Smooth muscle cell (in vitro differentiated cells): ENCODE results near the gene FAM240A. TPM values are rescaled to one million over a fixed set of nuclear protein-coding genes. Genes with fewer than 3 reads are reported as not detected.

Source experiments
- DNase-seq: peaks from one replicate; lab custom pipeline; 2025; ENCODE audit not compliant: unreplicated experiment; lab: John Stamatoyannopoulos, UW
- H2AFZ ChIP-seq: fragments of 200-600 bp; sonication (generic); 2 replicates; pipeline ENCODE4 v1.6.0; 2016; ENCODE audit warnings: antibody characterized with exemption, low read depth, mild to moderate bottlenecking
- H3F3A ChIP-seq: fragments of 200-600 bp; sonication (generic); 2 replicates; pipeline ENCODE4 v1.6.0; 2017; ENCODE audit warnings: antibody characterized with exemption, low read depth
- H3K27ac ChIP-seq: fragments of 200-600 bp; sonication (generic); 2 replicates; pipeline ENCODE4 v1.5.1; 2016; ENCODE audit warnings: low read depth, mild to moderate bottlenecking
- H3K27me3 ChIP-seq: fragments of 200-600 bp; sonication (generic); 2 replicates; pipeline ENCODE4 v1.6.1; 2016; ENCODE audit warnings: low read depth, mild to moderate bottlenecking
- H3K36me3 ChIP-seq: fragments of 200-600 bp; sonication (generic); 2 replicates; pipeline ENCODE4 v1.5.1; 2016; ENCODE audit warnings: low read depth
- H3K4me1 ChIP-seq: fragments of 200-600 bp; sonication (generic); 2 replicates; pipeline ENCODE4 v1.5.1; 2016; ENCODE audit warnings: low read depth
- H3K4me2 ChIP-seq: fragments of 200-600 bp; sonication (generic); 2 replicates; pipeline ENCODE4 v1.6.0; 2016; ENCODE audit warnings: mild to moderate bottlenecking
- H3K4me3 ChIP-seq: fragments of 200-600 bp; sonication (generic); 2 replicates; pipeline ENCODE4 v1.5.1; 2016; ENCODE audit warnings: mild to moderate bottlenecking
- H3K79me2 ChIP-seq: fragments of 200-600 bp; sonication (generic); 2 replicates; pipeline ENCODE4 v1.6.0; 2016; ENCODE audit warnings: low read depth, mild to moderate bottlenecking
- H3K9ac ChIP-seq: fragments of 200-600 bp; sonication (generic); 2 replicates; pipeline ENCODE4 v1.6.0; 2016; ENCODE audit warnings: low read depth
- H3K9me3 ChIP-seq: fragments of 200-600 bp; sonication (generic); replicated peaks from 2 replicates; pipeline ENCODE4 v1.5.1; 2016; ENCODE audit warnings: low read depth
- H4K20me1 ChIP-seq: fragments of 200-600 bp; sonication (generic); 2 replicates; pipeline ENCODE4 v1.6.0; 2016; ENCODE audit warnings: low read depth
- CTCF ChIP-seq: fragments of 200-600 bp; sonication (generic); IDR thresholded peaks from 2 replicates; pipeline ENCODE4 v1.5.1; 2017; ENCODE audit warnings: borderline replicate concordance, mild to moderate bottlenecking, antibody characterized with exemption; ENCODE audit not compliant: insufficient read depth, poor library complexity, severe bottlenecking
- WGBS: methylation state at CpG from one replicate; pipeline ENCODE4 v1.1.7; 2016; ENCODE audit warnings: low lambda C conversion rate; 5-methylcytosine and 5-hydroxymethylcytosine counted together
- polyA plus RNA-seq: library from polyadenylated mRNA; unstranded; fragments of >200 nt; fragmentation: Nextera tagmentation; extraction: Ambion mirVana; gene quantifications from 2 replicates; pipeline ENCODE4 v1.2.1, GENCODE V29; 2016
- total RNA-seq: library from RNA; depleted of rRNA; stranded (reverse); fragments of >200 nt; gene quantifications from 2 replicates; pipeline ENCODE4 v1.2.3, GENCODE V29; 2014

Gene FAM240A
- total and polyA plus RNA-seq, 2 experiments from 2014 or later = not detected

GRCh38 chr3:46669191-46669999 lies 57.1 kb downstream of the FAM240A start:
- H2AFZ ChIP-seq = no peak overlapping the region
- no peaks in the 10 kb centered on the region for H3K9me3 ChIP-seq
- no peak overlapping the region for H3K9ac ChIP-seq
- H3K79me2 ChIP-seq = no peaks in the 10 kb centered on the region
- H3K27ac ChIP-seq = no peak overlapping the region
- H4K20me1 ChIP-seq = no peaks in the 10 kb centered on the region
- no peak overlapping the region for H3K4me3 ChIP-seq
- WGBS = 84% methylated on average over 9 of the region's 9 CpGs
- H3K36me3 ChIP-seq = no peaks in the 10 kb centered on the region
- TF ChIP-seq CTCF = no peak
- no peak overlapping the region for H3K4me2 ChIP-seq
- DNase-seq = no peak
- no peaks in the 10 kb centered on the region for H3K27me3 ChIP-seq
- H3F3A ChIP-seq = no peaks in the 10 kb centered on the region
- H3K4me1 ChIP-seq = no peaks in the 10 kb centered on the region

- H3K27ac ChIP-seq = no peak overlapping the region
- no peaks in the 10 kb centered on the region for H3K27me3 ChIP-seq
- TF ChIP-seq CTCF = no peak
- no peak overlapping the region for H3K4me2 ChIP-seq
- no peak for DNase-seq
- H3K36me3 ChIP-seq = no peaks in the 10 kb centered on the region
- WGBS = 82% methylated on average over 17 of the region's 17 CpGs
- no peak overlapping the region for H3K4me3 ChIP-seq
- no peaks in the 10 kb centered on the region for H3K4me1 ChIP-seq
- H3F3A ChIP-seq = no peaks in the 10 kb centered on the region
- no peak overlapping the region for H3K9ac ChIP-seq
- H3K79me2 ChIP-seq = no peaks in the 10 kb centered on the region
- no peaks in the 10 kb centered on the region for H4K20me1 ChIP-seq
- H2AFZ ChIP-seq = no peak overlapping the region
- H3K9me3 ChIP-seq = no peaks in the 10 kb centered on the region
Observed at GRCh38 chr3:46670000-46670890, 57.9 kb downstream of the FAM240A start.

GRCh38 chr3:46670891-46671427 lies 58.6 kb downstream of the FAM240A start:
- no peak for DNase-seq
- Histone ChIP-seq H2AFZ (no peak overlapping the region), H3K4me1 (no peaks in the 10 kb centered on the region), H3K36me3 (no peaks in the 10 kb centered on the region), H3K9ac (no peak overlapping the region), H3K9me3 (no peaks in the 10 kb centered on the region), H3K79me2 (no peaks in the 10 kb centered on the region), H3K27me3 (no peaks in the 10 kb centered on the region), H3K4me2 (no peak overlapping the region), H4K20me1 (no peaks in the 10 kb centered on the region), H3K4me3 (no peak overlapping the region), H3F3A (no peaks in the 10 kb centered on the region), H3K27ac (no peak overlapping the region)
- 94% methylated on average over 4 of the region's 4 CpGs for WGBS
- TF ChIP-seq CTCF = no peak
